Panc1 (cell line): ENCODE data around the gene PTCD2.
"Not testable (repeated sequence)": the region's sequence is repeated elsewhere in the genome, so short reads cannot be mapped to it uniquely, and the experiment has no call there.

Source experiments
- POLR2AphosphoS5 ChIP-seq: IDR thresholded peaks from 2 replicates; pipeline ENCODE4 v1.6.1; 2012; ENCODE audit warnings: mild to moderate bottlenecking, low read depth, low read length, moderate library complexity
- SIN3A ChIP-seq: IDR thresholded peaks from 2 replicates; pipeline ENCODE4 v1.6.1; 2012; ENCODE audit warnings: low read depth, mild to moderate bottlenecking, low read length, moderate library complexity, borderline replicate concordance; ENCODE audit not compliant: insufficient read depth
- TCF7L2 ChIP-seq: IDR thresholded peaks from 2 replicates; pipeline ENCODE4 v1.6.1; 2011; ENCODE audit warnings: mild to moderate bottlenecking, low read depth, low read length, inconsistent platforms
- TF ChIP-seq, protein P1 (sequence below): fragments of 450-650 bp; IDR thresholded peaks from 2 replicates; pipeline ENCODE4 v1.5.1; 2017; ENCODE audit warnings: mild to moderate bottlenecking
- TF ChIP-seq, protein P2 (sequence below), 2 experiments: IDR thresholded peaks; 2 replicates each; pipeline ENCODE4 v1.6.1; 2011 to 2012; ENCODE audit warnings: low read depth in 2 of 2, control low read depth in 1 of 2, low read length in 1 of 2, mild to moderate bottlenecking in 1 of 2, moderate library complexity in 1 of 2; ENCODE audit not compliant: insufficient read depth in 1 of 2

DNA sequence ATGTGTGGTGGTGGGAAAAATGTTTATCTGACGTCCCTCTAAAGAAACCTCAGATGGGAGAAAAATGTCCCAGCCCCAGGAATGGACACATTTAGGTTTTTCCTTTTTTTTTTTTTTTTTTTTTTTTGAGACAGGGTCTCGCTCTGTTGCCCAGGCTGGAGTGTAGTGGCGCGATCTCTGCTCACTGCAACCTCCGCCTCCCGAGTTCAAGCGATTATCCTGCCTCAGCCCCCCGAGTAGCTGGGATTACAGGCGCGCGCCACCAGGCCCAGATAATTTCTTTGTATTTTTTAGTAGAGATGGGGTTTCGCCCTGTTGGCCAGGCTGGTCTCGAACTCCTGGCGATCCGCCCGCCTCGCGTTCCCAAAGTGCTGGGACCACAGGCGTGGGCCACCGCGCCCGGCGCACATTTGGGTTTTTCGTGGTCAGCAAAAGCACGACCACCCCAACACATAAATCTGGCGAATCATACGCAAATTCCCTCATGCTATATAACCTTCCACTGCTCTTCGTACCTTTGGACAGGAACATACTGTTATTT lies 668 bp upstream of the PTCD2 start:
- TF ChIP-seq, protein P1, sequence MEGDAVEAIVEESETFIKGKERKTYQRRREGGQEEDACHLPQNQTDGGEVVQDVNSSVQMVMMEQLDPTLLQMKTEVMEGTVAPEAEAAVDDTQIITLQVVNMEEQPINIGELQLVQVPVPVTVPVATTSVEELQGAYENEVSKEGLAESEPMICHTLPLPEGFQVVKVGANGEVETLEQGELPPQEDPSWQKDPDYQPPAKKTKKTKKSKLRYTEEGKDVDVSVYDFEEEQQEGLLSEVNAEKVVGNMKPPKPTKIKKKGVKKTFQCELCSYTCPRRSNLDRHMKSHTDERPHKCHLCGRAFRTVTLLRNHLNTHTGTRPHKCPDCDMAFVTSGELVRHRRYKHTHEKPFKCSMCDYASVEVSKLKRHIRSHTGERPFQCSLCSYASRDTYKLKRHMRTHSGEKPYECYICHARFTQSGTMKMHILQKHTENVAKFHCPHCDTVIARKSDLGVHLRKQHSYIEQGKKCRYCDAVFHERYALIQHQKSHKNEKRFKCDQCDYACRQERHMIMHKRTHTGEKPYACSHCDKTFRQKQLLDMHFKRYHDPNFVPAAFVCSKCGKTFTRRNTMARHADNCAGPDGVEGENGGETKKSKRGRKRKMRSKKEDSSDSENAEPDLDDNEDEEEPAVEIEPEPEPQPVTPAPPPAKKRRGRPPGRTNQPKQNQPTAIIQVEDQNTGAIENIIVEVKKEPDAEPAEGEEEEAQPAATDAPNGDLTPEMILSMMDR: not testable (repeated sequence)
- TF ChIP-seq POLR2AphosphoS5, TCF7L2, SIN3A: not testable (repeated sequence)
- TF ChIP-seq, protein P2, sequence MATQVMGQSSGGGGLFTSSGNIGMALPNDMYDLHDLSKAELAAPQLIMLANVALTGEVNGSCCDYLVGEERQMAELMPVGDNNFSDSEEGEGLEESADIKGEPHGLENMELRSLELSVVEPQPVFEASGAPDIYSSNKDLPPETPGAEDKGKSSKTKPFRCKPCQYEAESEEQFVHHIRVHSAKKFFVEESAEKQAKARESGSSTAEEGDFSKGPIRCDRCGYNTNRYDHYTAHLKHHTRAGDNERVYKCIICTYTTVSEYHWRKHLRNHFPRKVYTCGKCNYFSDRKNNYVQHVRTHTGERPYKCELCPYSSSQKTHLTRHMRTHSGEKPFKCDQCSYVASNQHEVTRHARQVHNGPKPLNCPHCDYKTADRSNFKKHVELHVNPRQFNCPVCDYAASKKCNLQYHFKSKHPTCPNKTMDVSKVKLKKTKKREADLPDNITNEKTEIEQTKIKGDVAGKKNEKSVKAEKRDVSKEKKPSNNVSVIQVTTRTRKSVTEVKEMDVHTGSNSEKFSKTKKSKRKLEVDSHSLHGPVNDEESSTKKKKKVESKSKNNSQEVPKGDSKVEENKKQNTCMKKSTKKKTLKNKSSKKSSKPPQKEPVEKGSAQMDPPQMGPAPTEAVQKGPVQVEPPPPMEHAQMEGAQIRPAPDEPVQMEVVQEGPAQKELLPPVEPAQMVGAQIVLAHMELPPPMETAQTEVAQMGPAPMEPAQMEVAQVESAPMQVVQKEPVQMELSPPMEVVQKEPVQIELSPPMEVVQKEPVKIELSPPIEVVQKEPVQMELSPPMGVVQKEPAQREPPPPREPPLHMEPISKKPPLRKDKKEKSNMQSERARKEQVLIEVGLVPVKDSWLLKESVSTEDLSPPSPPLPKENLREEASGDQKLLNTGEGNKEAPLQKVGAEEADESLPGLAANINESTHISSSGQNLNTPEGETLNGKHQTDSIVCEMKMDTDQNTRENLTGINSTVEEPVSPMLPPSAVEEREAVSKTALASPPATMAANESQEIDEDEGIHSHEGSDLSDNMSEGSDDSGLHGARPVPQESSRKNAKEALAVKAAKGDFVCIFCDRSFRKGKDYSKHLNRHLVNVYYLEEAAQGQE (IDR thresholded peaks at IDR 0.05; ENCODE audit: insufficient read depth in 1 of 2, low read depth in 2 of 2, low read length in 1 of 2): not testable (repeated sequence)
